ENCODE results near the gene GFI1B.

Gene GFI1B

GRCh38 chr9:133009906-133010582 lies 31.6 kb downstream of the GFI1B start:
- TF ChIP-seq CTCF (IDR thresholded peaks at IDR 0.05; ENCODE audit: control insufficient read depth, extremely low read depth, insufficient read depth), result no peak
- no peak for DNase-seq (ENCODE audit: low read depth)
- H3K4me3 ChIP-seq (ENCODE audit: low read depth, low read length), result no peak overlapping the region

- DNase-seq (ENCODE audit: low read depth), result no peak
- no peak for TF ChIP-seq CTCF (IDR thresholded peaks at IDR 0.05; ENCODE audit: control insufficient read depth, extremely low read depth, insufficient read depth)
- no peak overlapping the region for H3K4me3 ChIP-seq (ENCODE audit: low read depth, low read length)
Observed at GRCh38 chr9:133014696-133015095, 36.2 kb downstream of the GFI1B start.

GRCh38 chr9:133023117-133023890 lies 44.8 kb downstream of the GFI1B start:
- no peak for TF ChIP-seq CTCF (IDR thresholded peaks at IDR 0.05; ENCODE audit: control insufficient read depth, extremely low read depth, insufficient read depth)
- no peak overlapping the region for H3K4me3 ChIP-seq (ENCODE audit: low read depth, low read length)
- no peak for DNase-seq (ENCODE audit: low read depth)

- no peak for TF ChIP-seq CTCF (IDR thresholded peaks at IDR 0.05; ENCODE audit: control insufficient read depth, extremely low read depth, insufficient read depth)
Observed at GRCh38 chr9:133026426-133026825, 47.9 kb downstream of the GFI1B start.

GRCh38 chr9:133027134-133027533 lies 48.6 kb downstream of the GFI1B start:
- no peak overlapping the region for H3K4me3 ChIP-seq (ENCODE audit: low read depth, low read length)
- TF ChIP-seq CTCF (IDR thresholded peaks at IDR 0.05; ENCODE audit: control insufficient read depth, extremely low read depth, insufficient read depth), result no peak
- no peak for DNase-seq (ENCODE audit: low read depth)

More at GRCh38 chr9:133026426-133026825, 47.9 kb downstream of the GFI1B start:
- no peak overlapping the region for H3K4me3 ChIP-seq (ENCODE audit: low read depth, low read length)
- no peak for DNase-seq (ENCODE audit: low read depth)

- no peak for TF ChIP-seq CTCF (IDR thresholded peaks at IDR 0.05; ENCODE audit: control insufficient read depth, extremely low read depth, insufficient read depth)
- no peak overlapping the region for H3K4me3 ChIP-seq (ENCODE audit: low read depth, low read length)
- no peak for DNase-seq (ENCODE audit: low read depth)
Observed at GRCh38 chr9:133028221-133028620, 49.7 kb downstream of the GFI1B start.
